GM12874 (cell line): Measurements from ENCODE around the gene TIMM22.

Source experiments
- TF ChIP-seq, protein P1 (sequence below): IDR thresholded peaks from 2 replicates; pipeline ENCODE4 v1.5.1; 2011; ENCODE audit warnings: low read depth, mild to moderate bottlenecking, control low read depth, low read length, moderate library complexity; ENCODE audit not compliant: insufficient read depth

TIMM22 gene

GRCh38 chr17:1001640-1002411, 4.9 kb downstream of the TIMM22 start:
- TF ChIP-seq, protein P1, sequence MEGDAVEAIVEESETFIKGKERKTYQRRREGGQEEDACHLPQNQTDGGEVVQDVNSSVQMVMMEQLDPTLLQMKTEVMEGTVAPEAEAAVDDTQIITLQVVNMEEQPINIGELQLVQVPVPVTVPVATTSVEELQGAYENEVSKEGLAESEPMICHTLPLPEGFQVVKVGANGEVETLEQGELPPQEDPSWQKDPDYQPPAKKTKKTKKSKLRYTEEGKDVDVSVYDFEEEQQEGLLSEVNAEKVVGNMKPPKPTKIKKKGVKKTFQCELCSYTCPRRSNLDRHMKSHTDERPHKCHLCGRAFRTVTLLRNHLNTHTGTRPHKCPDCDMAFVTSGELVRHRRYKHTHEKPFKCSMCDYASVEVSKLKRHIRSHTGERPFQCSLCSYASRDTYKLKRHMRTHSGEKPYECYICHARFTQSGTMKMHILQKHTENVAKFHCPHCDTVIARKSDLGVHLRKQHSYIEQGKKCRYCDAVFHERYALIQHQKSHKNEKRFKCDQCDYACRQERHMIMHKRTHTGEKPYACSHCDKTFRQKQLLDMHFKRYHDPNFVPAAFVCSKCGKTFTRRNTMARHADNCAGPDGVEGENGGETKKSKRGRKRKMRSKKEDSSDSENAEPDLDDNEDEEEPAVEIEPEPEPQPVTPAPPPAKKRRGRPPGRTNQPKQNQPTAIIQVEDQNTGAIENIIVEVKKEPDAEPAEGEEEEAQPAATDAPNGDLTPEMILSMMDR: no peak

DNA sequence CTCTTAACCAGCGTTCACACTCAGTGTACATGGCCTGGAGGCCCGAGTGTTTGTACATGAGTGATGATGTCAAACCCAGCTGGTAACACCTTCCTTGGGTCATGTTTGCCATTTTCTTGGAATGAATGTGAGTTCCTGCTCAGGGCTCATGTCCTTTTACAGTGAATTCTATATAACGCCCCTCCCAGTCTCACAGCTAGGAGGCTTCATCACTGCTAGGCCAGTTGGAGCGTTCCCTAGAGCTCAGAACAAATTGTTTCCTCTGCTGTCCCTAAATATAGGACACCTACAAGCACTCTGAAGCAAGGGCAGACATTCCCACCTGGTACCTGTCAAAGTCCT, 5.5 kb downstream of the TIMM22 start:
- TF ChIP-seq, protein P1: no peak

DNA sequence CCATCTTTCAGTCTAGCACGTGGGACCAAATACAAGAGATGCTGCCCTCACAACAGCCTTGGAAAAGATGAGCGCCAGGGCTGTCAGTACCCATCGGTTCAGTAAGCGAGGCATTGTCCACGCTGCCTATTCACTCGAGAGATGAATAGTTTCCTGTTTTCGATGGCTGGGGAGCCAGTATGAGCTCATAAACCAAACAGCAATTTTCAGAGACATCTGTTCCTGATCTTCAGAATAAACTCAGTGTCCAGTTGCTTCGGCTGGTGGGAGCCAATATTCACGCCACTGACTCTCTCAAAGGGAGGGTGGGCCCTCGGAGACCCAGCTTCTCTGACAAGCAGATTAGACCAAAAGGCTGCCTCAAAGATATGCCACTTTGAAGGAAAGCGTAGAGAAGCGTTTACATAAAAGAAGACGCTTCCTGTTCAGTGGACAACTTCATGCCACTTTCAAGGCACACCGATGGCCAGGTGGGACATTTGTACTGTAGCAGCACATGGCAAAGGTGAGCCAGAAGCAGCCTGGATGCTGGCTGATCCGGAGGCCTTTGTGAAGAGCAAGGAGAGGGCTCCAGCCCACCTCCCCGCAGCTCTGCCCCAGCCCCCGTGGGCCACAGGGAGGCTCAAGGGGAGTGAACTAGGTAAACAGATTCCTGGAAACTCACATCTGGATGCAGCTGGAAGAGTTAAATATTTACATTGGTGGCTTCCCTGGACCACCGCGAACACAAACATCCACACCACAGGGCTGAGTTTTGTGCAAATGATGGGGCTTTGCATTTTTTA, 6.0 kb downstream of the TIMM22 start:
- TF ChIP-seq, protein P1: no peak

DNA sequence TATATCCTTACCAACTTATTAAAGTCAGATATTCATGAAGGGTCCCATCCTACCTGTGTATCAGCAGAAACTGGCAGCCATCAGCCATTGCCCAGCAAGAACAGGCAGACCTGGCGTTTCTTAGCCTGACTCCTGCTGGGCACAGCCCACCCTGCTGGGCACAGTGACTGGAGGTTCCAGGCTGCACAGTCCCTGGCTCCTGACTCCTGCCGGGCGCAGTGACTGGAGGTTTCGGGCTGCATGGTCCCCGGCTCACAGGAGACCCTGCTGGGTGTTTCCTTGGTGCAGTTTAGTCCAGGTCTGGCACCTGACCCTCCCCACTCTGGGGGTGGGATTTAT, 6.7 kb downstream of the TIMM22 start:
- TF ChIP-seq, protein P1: no peak

DNA sequence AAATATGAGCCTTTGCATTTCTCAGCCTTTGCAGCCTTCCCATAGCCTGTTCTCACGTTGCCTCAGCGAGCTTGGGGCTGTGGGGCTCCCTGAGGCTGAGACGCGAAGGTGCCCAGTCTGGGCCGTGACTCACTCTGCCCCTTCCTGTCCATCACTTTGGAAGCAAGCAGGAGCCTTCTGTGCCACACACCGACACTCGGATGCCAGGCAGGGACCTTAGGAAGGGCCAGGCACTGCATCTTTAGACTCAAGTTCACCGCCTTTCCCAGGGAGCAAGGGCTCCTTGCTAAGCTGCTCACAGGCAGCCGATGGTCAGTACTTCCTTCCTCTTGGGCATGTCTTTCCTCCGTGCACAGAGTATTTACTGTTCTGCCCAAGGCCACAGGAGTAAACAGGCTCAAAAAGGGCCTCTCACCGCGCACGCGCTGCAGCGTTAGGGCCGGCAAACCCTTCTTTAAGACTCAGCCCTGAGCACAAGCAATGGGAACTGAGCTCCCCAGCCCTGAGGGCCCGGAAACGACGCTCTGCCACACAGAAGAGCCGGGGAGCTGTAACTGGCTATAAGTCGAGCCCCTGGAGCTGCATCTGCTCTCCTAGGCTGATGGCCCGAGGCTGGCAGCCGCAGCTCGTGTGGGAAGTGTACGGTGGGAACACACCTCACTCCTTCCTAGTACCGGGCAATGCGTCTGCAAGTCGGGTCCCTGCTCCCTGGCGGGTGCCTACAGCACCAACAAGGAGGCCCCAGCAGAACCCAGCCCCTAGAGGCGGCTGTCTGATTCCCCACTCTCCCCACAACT, 7.2 kb downstream of the TIMM22 start:
- TF ChIP-seq, protein P1: no peak

GRCh38 chr17:1004769-1005295, 7.9 kb downstream of the TIMM22 start:
- TF ChIP-seq, protein P1: no peak
